PFSK-1 (cell line): Measurements from ENCODE around the gene PROB1.

Source experiments
- FOXP2 ChIP-seq: optimal IDR thresholded peaks from 2 replicates; pipeline ENCODE3; 2011; ENCODE audit warnings: borderline replicate concordance, control low read depth, inconsistent platforms; ENCODE audit not compliant: insufficient read depth; ENCODE audit errors: extremely low read length, extremely low read depth
- POLR2AphosphoS5 ChIP-seq: IDR thresholded peaks from 2 replicates; pipeline ENCODE4 v1.6.1; 2012; ENCODE audit warnings: low read depth, mild to moderate bottlenecking, control low read depth, low read length, moderate library complexity
- REST ChIP-seq, 2 experiments: IDR thresholded peaks; 2 replicates each; pipeline versions ENCODE4 v1.6.1 to v1.8.0; 2011 to 2012; ENCODE audit warnings: low read depth in 2 of 2, low read length in 2 of 2, control low read depth in 1 of 2, inconsistent platforms in 1 of 2, mild to moderate bottlenecking in 1 of 2, moderate library complexity in 1 of 2; ENCODE audit not compliant: insufficient read depth in 1 of 2
- SIN3A ChIP-seq: IDR thresholded peaks from 2 replicates; pipeline ENCODE4 v1.6.1; 2012; ENCODE audit warnings: mild to moderate bottlenecking, low read length, moderate library complexity, borderline replicate concordance; ENCODE audit not compliant: insufficient read depth
- TAF1 ChIP-seq: IDR thresholded peaks from 2 replicates; pipeline ENCODE4 v1.6.1; 2012; ENCODE audit warnings: low read length, control low read depth, borderline replicate concordance; ENCODE audit not compliant: insufficient read depth

The PROB1 gene

DNA sequence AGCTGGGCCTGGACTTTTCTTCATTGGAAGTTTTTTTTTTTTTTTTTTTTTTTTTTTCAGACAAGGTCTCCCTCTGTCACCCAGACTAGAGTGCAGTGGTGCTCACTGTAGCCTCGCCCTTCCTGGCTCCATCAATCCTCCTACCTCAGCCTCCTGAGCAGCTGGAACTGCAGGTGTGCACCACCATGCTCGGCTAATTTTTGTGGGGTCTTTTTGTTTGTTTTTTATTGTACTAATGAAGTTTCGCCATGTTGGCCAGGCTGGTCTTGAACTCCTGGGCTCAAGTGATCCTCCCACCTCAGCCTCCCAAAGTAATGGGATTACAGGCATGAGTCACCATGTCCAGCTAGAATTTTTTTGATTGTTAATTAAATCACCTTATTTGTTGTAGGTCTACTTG lies 40.8 kb upstream of the PROB1 start:
- TF ChIP-seq FOXP2 = no peak
- no peak for TF ChIP-seq TAF1

DNA sequence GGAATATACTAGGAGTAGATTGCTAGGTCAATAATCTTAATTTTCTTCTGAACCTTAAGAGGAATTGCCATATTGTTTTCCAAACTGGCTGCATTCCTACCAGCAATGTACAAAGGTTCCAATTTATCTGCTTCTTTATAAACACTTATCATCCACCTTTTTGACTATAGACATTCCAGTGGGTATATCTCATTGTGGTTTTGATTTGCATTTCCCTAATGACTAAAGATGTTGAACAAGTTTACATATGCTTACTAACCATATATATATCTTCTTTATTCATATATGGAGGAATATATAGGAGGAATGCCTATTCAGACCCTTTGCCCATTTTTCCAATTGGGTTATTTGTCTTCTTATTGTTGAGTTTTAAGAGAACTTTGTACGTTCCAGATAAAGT lies 36.8 kb upstream of the PROB1 start:
- TF ChIP-seq POLR2AphosphoS5 (no peak), TAF1 (no peak), SIN3A (no peak), FOXP2 (no peak), REST (IDR thresholded peaks at IDR 0.05; ENCODE audit: insufficient read depth in 1 of 2, low read depth in 2 of 2, low read length in 2 of 2) (no peak)

DNA sequence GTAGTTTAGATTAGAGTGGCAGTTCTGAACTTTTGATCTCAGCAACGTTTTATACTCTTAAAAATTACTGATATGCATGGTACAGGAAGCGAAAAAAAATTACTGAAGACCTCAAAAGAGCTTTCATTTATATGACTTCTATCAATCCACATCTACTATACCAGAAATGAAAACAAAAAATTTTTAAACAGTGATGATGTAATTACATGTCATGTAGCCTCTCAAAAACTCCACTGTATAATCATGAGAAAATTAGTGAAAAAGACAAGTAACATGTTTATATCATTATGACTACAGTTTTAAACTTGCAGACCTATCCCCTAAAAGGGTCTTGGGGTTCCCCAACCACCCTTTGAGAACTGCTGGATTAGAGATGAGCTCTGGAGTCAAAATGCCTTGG lies 35.1 kb upstream of the PROB1 start:
- TF ChIP-seq FOXP2 (no peak), REST (IDR thresholded peaks at IDR 0.05; ENCODE audit: insufficient read depth in 1 of 2, low read depth in 2 of 2, low read length in 2 of 2) (no peak), SIN3A (no peak), TAF1 (no peak), POLR2AphosphoS5 (no peak)

DNA sequence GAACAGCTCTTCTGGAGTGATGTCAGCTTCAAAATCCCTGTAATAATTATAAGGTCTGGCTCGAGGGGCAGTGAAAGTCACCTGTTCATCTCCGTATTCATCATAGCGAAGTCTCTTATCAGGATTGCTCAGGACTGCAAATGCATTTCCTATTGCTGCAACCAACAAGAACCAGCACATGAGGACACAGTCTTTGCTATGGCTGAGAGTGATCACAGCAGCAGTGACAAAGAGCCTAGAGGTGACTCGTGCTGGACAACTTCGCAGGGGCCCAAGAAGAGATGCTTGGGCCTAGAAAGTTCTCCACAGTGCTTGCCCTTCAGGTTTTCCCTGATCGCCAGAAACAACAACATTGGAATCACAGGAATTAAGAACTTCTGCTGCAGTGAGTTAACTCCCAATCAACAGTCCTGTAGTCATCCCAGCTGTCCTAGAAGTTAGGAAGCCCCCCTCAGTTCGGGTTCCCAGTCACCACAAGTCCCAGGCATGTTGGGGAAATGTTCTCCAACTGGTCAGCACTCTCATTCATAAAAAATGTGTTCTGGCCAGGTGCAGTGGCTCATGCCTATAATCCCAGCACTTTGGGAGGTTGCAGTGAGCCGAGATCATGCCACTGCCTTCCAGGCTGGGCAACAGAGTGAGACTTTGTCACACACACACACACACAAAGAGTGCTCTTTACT lies 31.4 kb upstream of the PROB1 start:
- no peak for TF ChIP-seq TAF1
- TF ChIP-seq REST (IDR thresholded peaks at IDR 0.05; ENCODE audit: insufficient read depth in 1 of 2, low read depth in 2 of 2, low read length in 2 of 2) = no peak
- TF ChIP-seq SIN3A = no peak
- TF ChIP-seq POLR2AphosphoS5 = no peak
- no peak for TF ChIP-seq FOXP2

GRCh38 chr5:139425497-139425896 lies 30.6 kb upstream of the PROB1 start:
- TF ChIP-seq REST (IDR thresholded peaks at IDR 0.05; ENCODE audit: insufficient read depth in 1 of 2, low read depth in 2 of 2, low read length in 2 of 2) (no peak), TAF1 (no peak), SIN3A (no peak), FOXP2 (no peak), POLR2AphosphoS5 (no peak)
